ENCODE data around the gene ZCCHC14. TPM values are rescaled to one million over a fixed set of nuclear protein-coding genes. Genes with fewer than 3 reads are reported as not detected.

The ZCCHC14 gene
- total and polyA plus RNA-seq, 2 of the 8 experiments (the other 6 are each of a cell fraction or from before 2014, with no cell fraction given): 8.2 to 28.2 TPM

- Histone ChIP-seq H4K20me1 (replicated peaks in 1 of 2; ENCODE audit: control insufficient read depth in 1 of 2, insufficient read depth in 2 of 2, low read length in 2 of 2) (peaks cover 2 to 5% of the 10 kb centered on the region in 2 experiments), H2BK5ac (ENCODE audit: low read depth, low read length) (no peak within 1 kb of the TSS), H3K4ac (replicated peaks; ENCODE audit: insufficient read length, low read depth, low read length) (no peak within 1 kb of the TSS), H3K14ac (ENCODE audit: insufficient read length) (no peak within 1 kb of the TSS), H3K23me2 (ENCODE audit: low read depth, low read length) (peaks cover 13% of the 10 kb centered on the region), H3K4me3 (ENCODE audit: extremely low read depth in 1 of 4, insufficient read depth in 2 of 4, low read depth in 3 of 4, low read length in 4 of 4) (peak within 1 kb of the TSS; percentile 64 to 84 (median 81)), H3K27ac (ENCODE audit: low read depth, low read length) (peak within 1 kb of the TSS; percentile 41; the same call in 1 of the 2 replicates), H2BK15ac (ENCODE audit: low read length) (no peak within 1 kb of the TSS), H3K9me3 (ENCODE audit: insufficient read depth in 2 of 2, low read depth in 1 of 2, low read length in 1 of 2) (no peaks in the 10 kb centered on the region), H3K79me1 (ENCODE audit: low read depth, low read length) (peaks cover 7% of the 10 kb centered on the region), H3K79me2 (ENCODE audit: control insufficient read depth in 1 of 2, insufficient read depth in 2 of 2, low read length in 2 of 2) (peaks cover 0 to 36% of the 10 kb centered on the region in 2 experiments; a peak in 3 of 4 replicates), H3K9ac (replicated peaks in 1 of 4; ENCODE audit: extremely low read depth in 1 of 4, low read depth in 3 of 4, low read length in 3 of 4) (peak within 1 kb of the TSS; percentile 60 to 89 (median 72)), H4K91ac (replicated peaks; ENCODE audit: insufficient read length, low read length) (peak within 1 kb of the TSS; percentile 78), H2AFZ (ENCODE audit: low read length) (0 out of 2 replicates have a peak within 1 kb of the TSS, but pooled peaks have one; percentile 23), H2AK5ac (ENCODE audit: low read depth, low read length) (no peak within 1 kb of the TSS), H3K27me3 (replicated peaks in 1 of 4; ENCODE audit: control insufficient read depth in 3 of 4, extremely low read depth in 1 of 4, insufficient read depth in 3 of 4, low read length in 3 of 4) (no peaks in the 10 kb centered on the region), H3K4me1 (replicated peaks in 1 of 4; ENCODE audit: control insufficient read depth in 3 of 4, insufficient read depth in 4 of 4, low read length in 3 of 4) (peaks cover 5 to 7% (median 6%) of the 10 kb centered on the region in 4 experiments; a peak in 6 of 7 replicates), H3K4me2 (ENCODE audit: insufficient read depth in 1 of 2, low read depth in 2 of 2, low read length in 2 of 2) (peak within 1 kb of the TSS; percentile 86 to 97), H4K5ac (ENCODE audit: insufficient read length, low read depth, low read length) (peak within 1 kb of the TSS; percentile 30), H2BK20ac (ENCODE audit: low read length) (0 out of 2 replicates have a peak within 1 kb of the TSS, but pooled peaks have one; percentile 23), H4K8ac (ENCODE audit: extremely low read depth, insufficient read depth, low read length) (peak within 1 kb of the TSS; percentile 92), H3K18ac (ENCODE audit: extremely low read depth, low read length) (peak within 1 kb of the TSS; percentile 72; the same call in 1 of the 2 replicates), H2BK120ac (replicated peaks; ENCODE audit: low read depth, low read length) (no peak within 1 kb of the TSS), H3K36me3 (ENCODE audit: control insufficient read depth in 2 of 4, insufficient read depth in 4 of 4, low read length in 3 of 4) (no peaks in the 10 kb centered on the region), H3K56ac (replicated peaks; ENCODE audit: insufficient read length, low read depth, low read length) (peak within 1 kb of the TSS; percentile 21), H2BK12ac (ENCODE audit: low read depth, low read length) (no peak within 1 kb of the TSS), H3K23ac (ENCODE audit: insufficient read length) (no peak within 1 kb of the TSS)
- DNase-seq (ENCODE audit: low read depth in 1 of 2, low spot score in 2 of 2) (peak; percentile 87 to 99), FAIRE-seq (no peak)
- CTCF ChIA-PET (ENCODE audit: partially characterized antibody): no interaction called here
- WGBS, 2 experiments (ENCODE audit: extremely low coverage in 1 of 2, insufficient coverage in 1 of 2, insufficient read length in 1 of 2, insufficient replicate concordance in 2 of 2, low coverage in 1 of 2, low lambda C conversion rate in 2 of 2, missing lambda C conversion rate in 1 of 2): 2% methylated on average over 44 of the region's 113 CpGs; no CpG with 5 or more reads in 1 of the 2 experiments
- POLR2A ChIA-PET (ENCODE audit: partially characterized antibody): interaction anchor here (0.9 to 4.4 kb wide), 4 partner anchors 9 to 68 kb away, joined by 3 to 31 read pairs (median 3); partner anchors contain the start of gene FBXO31
- TF ChIP-seq HDAC2 (IDR thresholded peaks at IDR 0.05; ENCODE audit: borderline replicate concordance in 1 of 2, low read depth in 2 of 2, low read length in 2 of 2) (no peak), SIX5 (IDR thresholded peaks at IDR 0.05; ENCODE audit: low read depth, low read length) (peak; percentile 45; the same call in 1 of the 2 replicates), SP2 (IDR thresholded peaks at IDR 0.05; ENCODE audit: low read length) (no peak), SRF (IDR thresholded peaks at IDR 0.05; ENCODE audit: low read depth, low read length) (no peak), NRF1 (IDR thresholded peaks at IDR 0.05; ENCODE audit: low read depth, low read length) (peak; percentile 97), JUND (IDR thresholded peaks at IDR 0.05; ENCODE audit: low read length) (no peak), RXRA (IDR thresholded peaks at IDR 0.05; ENCODE audit: insufficient read depth, low read depth, low read length) (no peak), CTBP2 (IDR thresholded peaks at IDR 0.05; ENCODE audit: borderline replicate concordance, insufficient read depth, insufficient read length, low read length) (no peak)
- TF ChIP-seq, protein P1, sequence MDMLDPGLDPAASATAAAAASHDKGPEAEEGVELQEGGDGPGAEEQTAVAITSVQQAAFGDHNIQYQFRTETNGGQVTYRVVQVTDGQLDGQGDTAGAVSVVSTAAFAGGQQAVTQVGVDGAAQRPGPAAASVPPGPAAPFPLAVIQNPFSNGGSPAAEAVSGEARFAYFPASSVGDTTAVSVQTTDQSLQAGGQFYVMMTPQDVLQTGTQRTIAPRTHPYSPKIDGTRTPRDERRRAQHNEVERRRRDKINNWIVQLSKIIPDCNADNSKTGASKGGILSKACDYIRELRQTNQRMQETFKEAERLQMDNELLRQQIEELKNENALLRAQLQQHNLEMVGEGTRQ (IDR thresholded peaks at IDR 0.05; ENCODE audit: low read length): peak; percentile 90
These were observed 100.6 kb downstream of the ZCCHC14 start, which contains the start of gene MAP1LC3B for GRCh38 chr16:87391950-87392820. TSS of gene MAP1LC3B (plus strand) at chr16:87392336. CDS start at chr16:87392428, 92 bp downstream.
